ENCODE data around the gene POLG.
A peak's percentile ranks its signal among the peaks of the same experiment; 100 is the strongest.

POLG gene

GRCh38 chr15:89370120-89370977, 35.7 kb upstream of the POLG start:
- no peak for DNase-seq (ENCODE audit: low read depth)

GRCh38 chr15:89369341-89369947, 34.8 kb upstream of the POLG start:
- no peak for DNase-seq (ENCODE audit: low read depth)

- no peak for DNase-seq (ENCODE audit: low read depth)
These were observed 34.1 kb upstream of the POLG start for GRCh38 chr15:89368566-89369223.

- DNase-seq (ENCODE audit: low read depth): no peak
These were observed 33.1 kb upstream of the POLG start for GRCh38 chr15:89367485-89368451.

GRCh38 chr15:89366656-89367393, 32.2 kb upstream of the POLG start:
- no peak for DNase-seq (ENCODE audit: low read depth)

- DNase-seq (ENCODE audit: low read depth): no peak
These were observed 30.9 kb upstream of the POLG start for GRCh38 chr15:89365462-89366065.

- no peak for DNase-seq (ENCODE audit: low read depth)
These were observed 30.3 kb upstream of the POLG start for GRCh38 chr15:89364741-89365450.

GRCh38 chr15:89364341-89364740, 29.7 kb upstream of the POLG start:
- no peak for DNase-seq (ENCODE audit: low read depth)

- DNase-seq (ENCODE audit: low read depth): no peak
These were observed 29.1 kb upstream of the POLG start for GRCh38 chr15:89363770-89364169.

- no peak for DNase-seq (ENCODE audit: low read depth)
These were observed 28.5 kb upstream of the POLG start for GRCh38 chr15:89363133-89363532.

GRCh38 chr15:89362203-89363101, 27.8 kb upstream of the POLG start:
- DNase-seq (ENCODE audit: low read depth): no peak

- peak; percentile 21 for DNase-seq (ENCODE audit: low read depth)
These were observed 27.0 kb upstream of the POLG start for GRCh38 chr15:89361451-89362202.

- no peak for DNase-seq (ENCODE audit: low read depth)
These were observed 25.8 kb upstream of the POLG start for GRCh38 chr15:89360294-89360971.

- DNase-seq (ENCODE audit: low read depth): no peak
These were observed 25.1 kb upstream of the POLG start for GRCh38 chr15:89359471-89360293.

- DNase-seq (ENCODE audit: low read depth): peak; percentile 25
These were observed 24.3 kb upstream of the POLG start for GRCh38 chr15:89358755-89359439.

- no peak for DNase-seq (ENCODE audit: low read depth)
These were observed 23.8 kb upstream of the POLG start for GRCh38 chr15:89358435-89358754.

Data from stromal cell of bone marrow (primary cell).